Stimulated activated CD8-positive, alpha-beta memory T cell treated with anti-CD3 and anti-CD28 coated beads, Interleukin-4, amount 100 ng/mL, for 1 hour (primary cell): Measurements from ENCODE around the gene ITPK1.

ENCODE experiments used
- DNase-seq, 2 donors: peaks; one replicate each; pipeline ENCODE4 v3.0.0-alpha.2; 2020; ENCODE audit warnings: low read depth in 2 of 2, low spot score in 1 of 2

ITPK1 gene

GRCh38 chr14:92991536-92991935 lies 124.2 kb downstream of the ITPK1 start:
- no peak for DNase-seq

GRCh38 chr14:92990456-92991430 lies 125.0 kb downstream of the ITPK1 start:
- DNase-seq: no peak

GRCh38 chr14:92988786-92989755 lies 126.7 kb downstream of the ITPK1 start:
- no peak for DNase-seq

DNA sequence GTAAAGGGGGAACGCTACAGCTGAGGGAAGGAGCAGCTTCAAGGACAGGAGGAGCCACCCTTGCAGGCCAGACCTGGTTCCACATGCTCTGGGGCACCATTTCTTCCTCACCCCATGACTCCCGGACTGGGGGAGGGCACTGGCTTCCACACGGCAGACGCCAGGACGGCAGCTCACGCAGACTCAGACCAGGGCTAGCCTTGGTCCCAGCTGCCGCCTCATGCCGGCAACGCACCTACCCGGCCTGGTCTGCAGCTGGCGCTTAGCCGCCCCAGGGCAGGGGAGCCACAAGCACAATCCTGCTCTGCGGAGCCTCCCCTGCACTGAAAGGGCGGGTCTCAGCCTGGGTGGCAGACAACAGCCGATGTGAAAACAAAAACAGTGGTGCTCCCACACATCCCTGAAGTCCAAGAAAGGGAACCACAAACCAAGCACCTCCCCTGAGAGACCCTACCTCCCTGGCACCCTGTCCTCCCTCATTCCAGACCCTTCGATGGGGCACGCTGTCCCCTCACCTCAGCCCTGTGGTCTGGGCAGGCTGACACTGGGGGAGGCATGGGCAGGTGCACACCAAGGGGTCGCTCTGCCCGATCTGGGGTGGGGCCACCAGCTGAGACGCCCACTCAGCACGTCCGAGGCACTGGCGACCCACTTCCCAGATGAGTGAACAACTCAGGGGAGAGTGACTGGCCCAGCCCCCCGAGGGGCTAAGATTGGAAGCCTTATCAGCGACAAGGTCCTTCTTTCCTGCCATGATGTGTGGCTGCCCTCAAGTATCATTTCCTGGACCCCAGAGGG lies 127.8 kb downstream of the ITPK1 start:
- DNase-seq: no peak

GRCh38 chr14:92987148-92987570 lies 128.6 kb downstream of the ITPK1 start:
- DNase-seq: no peak

- DNase-seq: no peak
Measured at GRCh38 chr14:92986254-92987147, 129.2 kb downstream of the ITPK1 start.

GRCh38 chr14:92985521-92985920 lies 130.2 kb downstream of the ITPK1 start:
- no peak for DNase-seq

- DNase-seq: no peak
Measured at GRCh38 chr14:92984896-92985295, 130.8 kb downstream of the ITPK1 start.

DNA sequence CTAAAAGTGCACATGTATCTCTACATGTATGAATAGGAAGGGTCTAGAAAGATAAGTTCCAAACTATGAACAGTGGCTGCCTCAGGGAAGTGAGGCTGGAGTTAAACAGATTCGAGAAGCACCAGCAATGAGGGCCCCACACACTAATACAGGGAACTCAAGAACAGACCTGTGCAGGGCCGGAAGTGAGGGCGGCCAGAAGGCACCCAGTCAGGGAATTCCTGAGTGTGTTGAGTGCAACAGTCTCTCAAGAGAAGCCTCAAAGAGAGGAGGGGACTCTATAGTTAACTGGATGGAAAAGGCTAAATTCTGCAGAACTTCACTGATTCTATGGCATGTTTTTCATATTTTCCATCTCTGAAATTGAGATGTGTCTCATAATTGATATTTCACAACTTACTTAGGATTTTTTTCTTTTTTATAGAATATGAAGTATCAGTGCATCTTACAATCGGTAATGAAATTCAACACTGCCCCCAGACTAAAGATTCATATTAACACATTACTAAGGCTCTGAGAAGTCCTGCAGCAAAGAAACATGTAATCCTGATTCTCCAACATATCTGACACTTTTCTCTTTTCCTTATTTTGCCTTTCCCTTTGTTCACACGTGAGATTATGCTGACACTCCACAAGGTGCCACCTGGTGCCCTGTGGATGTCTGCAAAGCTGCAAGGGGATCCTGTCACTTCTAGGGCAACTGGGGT lies 131.5 kb downstream of the ITPK1 start:
- no peak for DNase-seq

DNA sequence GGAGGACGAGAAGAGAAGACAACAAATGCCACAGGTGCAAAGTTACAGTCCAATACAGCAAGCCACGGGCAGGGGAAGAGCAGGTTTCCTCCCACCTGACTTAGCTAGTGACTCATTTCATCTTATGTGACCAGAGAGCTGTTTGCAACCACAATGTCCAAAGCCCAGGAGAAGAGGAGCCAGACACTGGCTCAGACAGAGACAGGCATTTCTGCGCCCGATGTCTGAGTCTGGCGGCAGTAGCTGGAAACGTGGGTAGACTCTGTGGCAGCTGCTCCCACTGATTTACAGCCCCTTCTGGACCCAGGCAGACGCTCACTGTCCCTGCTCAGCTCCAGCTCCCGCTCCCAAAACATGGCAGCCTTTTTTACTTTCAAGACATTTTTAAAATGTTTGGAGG lies 132.8 kb downstream of the ITPK1 start:
- no peak for DNase-seq

- DNase-seq: no peak
Measured at GRCh38 chr14:92981726-92982125, 134.0 kb downstream of the ITPK1 start.

- DNase-seq: no peak
Measured at GRCh38 chr14:92980866-92981265, 134.9 kb downstream of the ITPK1 start.

GRCh38 chr14:92978229-92979021 lies 137.3 kb downstream of the ITPK1 start:
- no peak for DNase-seq

- DNase-seq: no peak
Measured at GRCh38 chr14:92976268-92976667, 139.5 kb downstream of the ITPK1 start.

GRCh38 chr14:92974541-92975345 lies 141.0 kb downstream of the ITPK1 start:
- DNase-seq: no peak

DNA sequence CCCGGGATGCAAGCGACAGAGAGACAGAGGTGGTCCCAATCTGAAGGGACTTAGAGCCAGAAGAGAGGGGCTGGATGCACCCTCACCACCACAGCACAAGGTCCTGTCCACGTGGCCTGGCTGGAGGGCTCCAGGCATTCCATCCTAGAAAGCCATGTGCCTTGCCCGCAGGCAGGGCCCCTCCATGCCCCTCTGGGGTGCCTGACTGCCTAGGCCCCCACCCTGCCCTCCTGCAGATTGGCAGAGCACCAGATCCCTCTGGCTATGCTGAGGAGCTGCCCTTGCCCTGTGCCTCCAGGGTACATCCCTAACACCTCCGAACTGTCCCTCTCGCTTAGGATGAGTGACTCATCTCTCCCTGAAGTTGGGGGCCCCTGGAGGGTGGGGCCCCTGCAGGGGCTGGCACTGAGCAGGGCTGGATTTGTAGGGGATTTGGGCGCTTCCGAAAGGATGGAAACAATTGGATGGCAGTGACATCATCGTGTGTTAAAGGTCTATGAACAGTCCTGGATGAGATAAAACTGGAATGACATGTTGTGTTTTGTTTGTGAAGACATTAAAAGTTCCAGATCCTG lies 141.8 kb downstream of the ITPK1 start:
- DNase-seq: no peak

- no peak for DNase-seq
Measured at GRCh38 chr14:92973261-92973797, 142.4 kb downstream of the ITPK1 start.
